OCI-LY3 (cell line): ENCODE measurements around the gene FRMD3.

Source experiments
- H2AFZ ChIP-seq: fragments of 200-600, 300-600 bp; shearing (Covaris generic); 2 replicates; pipeline ENCODE4 v1.6.0; 2014; ENCODE audit warnings: antibody characterized with exemption, low read depth, low read length
- H3K27ac ChIP-seq: fragments of 200-600, 300-600 bp; sonication (generic); 2 replicates; pipeline ENCODE4 v1.5.1; 2014; ENCODE audit warnings: mild to moderate bottlenecking, low read length, moderate library complexity, mixed read lengths
- H3K27me3 ChIP-seq: fragments of 200-600, 300-600 bp; sonication (generic); 2 replicates; pipeline ENCODE4 v1.6.1; 2014; ENCODE audit warnings: low read depth, low read length, mixed read lengths
- H3K36me3 ChIP-seq: fragments of 200-600, 300-600 bp; sonication (generic); replicated peaks from 2 replicates; pipeline ENCODE3; 2014; ENCODE audit warnings: low read depth, low read length, mixed read lengths
- H3K4me1 ChIP-seq: fragments of 300-600, 200-600 bp; sonication (generic); 2 replicates; pipeline ENCODE4 v1.6.1; 2014; ENCODE audit warnings: low read length, mixed read lengths
- H3K4me2 ChIP-seq: fragments of 200-600, 300-600 bp; sonication (generic); 2 replicates; pipeline ENCODE4 v1.6.1; 2014; ENCODE audit warnings: low read length, mixed read lengths
- H3K4me3 ChIP-seq: fragments of 300-600, 200-600 bp; sonication (generic); 2 replicates; pipeline ENCODE4 v1.5.1; 2014; ENCODE audit warnings: antibody characterized with exemption, mild to moderate bottlenecking, low read length, moderate library complexity
- H3K79me2 ChIP-seq: fragments of 300-600, 200-600 bp; shearing (Covaris generic); 2 replicates; pipeline ENCODE4 v1.6.1; 2014; ENCODE audit warnings: mild to moderate bottlenecking, low read length, mixed read lengths
- H3K9ac ChIP-seq: fragments of 300-600, 200-600 bp; shearing (Covaris generic); 2 replicates; pipeline ENCODE4 v1.6.0; 2014; ENCODE audit warnings: mild to moderate bottlenecking, low read length, moderate library complexity
- H3K9me3 ChIP-seq: fragments of 200-600, 300-600 bp; shearing (Covaris generic); 2 replicates; pipeline ENCODE4 v1.6.1; 2014; ENCODE audit warnings: low read length, mixed read lengths; ENCODE audit not compliant: insufficient read depth
- H4K20me1 ChIP-seq: fragments of 200-600, 300-600 bp; sonication (generic); 2 replicates; pipeline ENCODE4 v1.6.1; 2016; ENCODE audit warnings: low read length, mixed read lengths; ENCODE audit not compliant: insufficient read depth
- EZH2phosphoT487 ChIP-seq: fragments of 200-600 bp; shearing (Covaris generic); IDR thresholded peaks from 2 replicates; pipeline ENCODE4 v1.6.1; 2018; ENCODE audit warnings: antibody characterized with exemption, mixed run types, low read depth
- TF ChIP-seq, protein P1 (sequence below): fragments of 200-600, 300-600 bp; sonication (generic); IDR thresholded peaks from 2 replicates; pipeline ENCODE4 v1.5.1; 2014; ENCODE audit warnings: antibody characterized with exemption, low read length, low read depth

Gene FRMD3

DNA sequence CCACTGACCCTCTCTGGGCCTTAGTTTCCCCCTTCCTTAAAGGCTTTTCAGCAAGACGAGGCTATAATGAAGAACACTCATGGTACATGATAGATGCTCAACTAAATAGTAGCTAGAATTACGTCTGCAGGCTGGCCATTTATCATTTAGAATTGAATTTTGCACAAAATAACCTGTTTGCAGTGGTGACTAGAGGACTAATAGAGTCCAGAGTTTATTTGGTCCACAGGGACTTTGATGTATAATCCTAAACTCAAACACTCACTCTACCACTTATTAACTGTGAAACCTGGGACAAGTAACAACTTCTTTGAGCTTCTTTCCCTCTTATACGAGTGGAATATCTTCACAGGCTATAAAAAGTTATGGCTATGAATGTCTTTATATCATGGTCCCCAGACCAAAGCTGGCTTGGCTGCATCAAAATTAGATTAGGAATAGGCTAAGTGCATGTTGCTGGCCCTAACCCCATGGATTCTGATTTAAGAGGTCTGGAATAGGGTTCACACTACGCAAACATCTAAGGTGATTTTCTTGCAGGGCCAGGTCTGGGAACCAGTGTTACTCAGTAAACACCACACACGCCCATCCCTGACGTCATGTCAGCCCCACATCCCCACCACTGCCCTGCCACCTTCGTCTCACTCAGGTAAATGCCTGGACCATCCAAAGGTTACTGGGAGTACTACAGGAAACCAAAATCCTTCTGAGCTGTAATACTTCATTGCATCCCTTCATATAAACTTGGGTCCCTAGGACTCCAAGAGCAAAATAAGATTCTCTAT, 150.6 kb downstream of the FRMD3 start:
- Histone ChIP-seq H2AFZ (no peak overlapping the region), H3K9ac (no peak overlapping the region), H3K4me3 (no peak overlapping the region), H3K27me3 (no peaks in the 10 kb centered on the region), H3K27ac (no peak overlapping the region), H4K20me1 (no peaks in the 10 kb centered on the region), H3K79me2 (no peaks in the 10 kb centered on the region), H3K36me3 (peaks cover 20% of the 10 kb centered on the region), H3K4me1 (peaks cover 14% of the 10 kb centered on the region), H3K9me3 (peaks cover 4% of the 10 kb centered on the region; the same call in 1 of the 2 replicates), H3K4me2 (no peak overlapping the region)
- TF ChIP-seq, protein P1, sequence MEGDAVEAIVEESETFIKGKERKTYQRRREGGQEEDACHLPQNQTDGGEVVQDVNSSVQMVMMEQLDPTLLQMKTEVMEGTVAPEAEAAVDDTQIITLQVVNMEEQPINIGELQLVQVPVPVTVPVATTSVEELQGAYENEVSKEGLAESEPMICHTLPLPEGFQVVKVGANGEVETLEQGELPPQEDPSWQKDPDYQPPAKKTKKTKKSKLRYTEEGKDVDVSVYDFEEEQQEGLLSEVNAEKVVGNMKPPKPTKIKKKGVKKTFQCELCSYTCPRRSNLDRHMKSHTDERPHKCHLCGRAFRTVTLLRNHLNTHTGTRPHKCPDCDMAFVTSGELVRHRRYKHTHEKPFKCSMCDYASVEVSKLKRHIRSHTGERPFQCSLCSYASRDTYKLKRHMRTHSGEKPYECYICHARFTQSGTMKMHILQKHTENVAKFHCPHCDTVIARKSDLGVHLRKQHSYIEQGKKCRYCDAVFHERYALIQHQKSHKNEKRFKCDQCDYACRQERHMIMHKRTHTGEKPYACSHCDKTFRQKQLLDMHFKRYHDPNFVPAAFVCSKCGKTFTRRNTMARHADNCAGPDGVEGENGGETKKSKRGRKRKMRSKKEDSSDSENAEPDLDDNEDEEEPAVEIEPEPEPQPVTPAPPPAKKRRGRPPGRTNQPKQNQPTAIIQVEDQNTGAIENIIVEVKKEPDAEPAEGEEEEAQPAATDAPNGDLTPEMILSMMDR: no peak
- TF ChIP-seq EZH2phosphoT487: no peak

DNA sequence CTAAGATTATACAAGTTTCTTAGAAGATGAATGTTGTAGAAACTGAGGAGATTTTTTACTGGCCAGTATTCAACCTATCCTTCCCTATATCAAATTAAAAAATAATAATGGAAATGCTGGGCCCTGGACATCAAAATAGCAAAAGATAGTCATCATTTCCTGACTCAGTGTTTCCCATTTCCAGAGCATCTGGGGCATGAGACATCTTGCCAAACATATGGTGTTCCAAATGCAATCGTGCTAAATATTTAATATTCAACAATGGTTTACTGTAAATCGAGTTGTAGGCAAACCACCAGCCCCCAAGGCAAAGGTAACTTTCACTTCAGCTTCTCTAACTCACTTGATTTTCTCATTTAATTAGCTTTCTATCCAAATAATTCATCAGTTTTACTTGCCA, 152.9 kb downstream of the FRMD3 start:
- H3K27me3 ChIP-seq: no peaks in the 10 kb centered on the region
- no peak overlapping the region for H3K4me3 ChIP-seq
- H3K36me3 ChIP-seq: peaks cover 22% of the 10 kb centered on the region
- no peak overlapping the region for H3K4me2 ChIP-seq
- no peaks in the 10 kb centered on the region for H3K4me1 ChIP-seq
- no peak for TF ChIP-seq EZH2phosphoT487
- TF ChIP-seq, protein P1: no peak
- H3K27ac ChIP-seq: no peak overlapping the region
- H3K79me2 ChIP-seq: no peaks in the 10 kb centered on the region
- H2AFZ ChIP-seq: no peak overlapping the region
- H3K9me3 ChIP-seq: peaks cover 5% of the 10 kb centered on the region; the same call in 1 of the 2 replicates
- no peaks in the 10 kb centered on the region for H4K20me1 ChIP-seq
- H3K9ac ChIP-seq: no peak overlapping the region

DNA sequence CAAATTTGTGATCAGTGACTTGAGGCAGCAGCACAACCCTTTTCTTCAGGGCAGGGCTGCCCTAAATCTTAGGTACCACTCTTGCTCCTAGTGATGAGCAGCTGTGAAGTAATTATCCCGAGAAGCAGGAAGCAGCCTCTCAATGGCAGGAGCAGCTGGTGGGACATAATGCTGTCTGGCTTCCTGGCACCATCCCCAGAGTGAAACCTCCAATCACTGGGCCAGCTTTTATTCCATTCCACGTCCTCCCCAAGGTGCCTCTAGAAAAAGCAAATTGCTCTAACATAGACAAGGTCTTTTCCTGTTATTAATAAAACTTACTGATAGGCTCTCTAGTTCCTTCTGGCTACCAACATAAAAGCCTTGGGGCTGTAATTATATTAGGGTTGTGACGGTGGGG, 154.0 kb downstream of the FRMD3 start:
- Histone ChIP-seq H3K4me3 (no peak overlapping the region), H3K9ac (no peak overlapping the region), H3K9me3 (peaks cover 5% of the 10 kb centered on the region; the same call in 1 of the 2 replicates), H3K27ac (no peak overlapping the region), H3K27me3 (no peaks in the 10 kb centered on the region), H3K4me2 (no peak overlapping the region), H3K36me3 (peaks cover 22% of the 10 kb centered on the region), H3K79me2 (no peaks in the 10 kb centered on the region), H2AFZ (no peak overlapping the region), H4K20me1 (no peaks in the 10 kb centered on the region), H3K4me1 (no peaks in the 10 kb centered on the region)
- TF ChIP-seq, protein P1: no peak
- no peak for TF ChIP-seq EZH2phosphoT487

DNA sequence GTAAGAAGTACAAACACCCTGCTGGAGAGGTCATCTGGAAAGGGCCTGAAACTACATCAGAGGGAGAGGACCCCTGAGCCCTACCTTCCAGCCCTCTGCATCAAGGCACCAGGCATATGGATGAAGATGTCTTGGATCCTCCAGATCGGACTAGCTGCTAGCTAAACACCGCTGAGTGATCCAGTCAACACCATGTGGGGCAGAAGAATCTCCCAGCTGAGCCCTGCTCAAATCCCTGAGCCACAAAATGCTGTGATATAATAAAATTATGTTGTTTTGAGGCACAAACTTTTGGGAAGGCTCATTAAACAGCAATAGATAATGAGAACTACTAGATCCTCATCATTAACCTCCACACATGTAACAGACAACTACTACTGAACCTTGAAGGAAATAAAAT, 155.2 kb downstream of the FRMD3 start:
- H3K27me3 ChIP-seq: no peaks in the 10 kb centered on the region
- H3K4me1 ChIP-seq: no peaks in the 10 kb centered on the region
- no peak overlapping the region for H3K9ac ChIP-seq
- H3K79me2 ChIP-seq: no peaks in the 10 kb centered on the region
- no peak overlapping the region for H3K4me2 ChIP-seq
- H2AFZ ChIP-seq: no peak overlapping the region
- H3K4me3 ChIP-seq: no peak overlapping the region
- H3K9me3 ChIP-seq: peaks cover 5% of the 10 kb centered on the region; the same call in 1 of the 2 replicates
- H3K27ac ChIP-seq: no peak overlapping the region
- no peaks in the 10 kb centered on the region for H4K20me1 ChIP-seq
- TF ChIP-seq EZH2phosphoT487: no peak
- TF ChIP-seq, protein P1: no peak
- H3K36me3 ChIP-seq: peaks cover 22% of the 10 kb centered on the region
